Muscle of leg (tissue), 11 donors: Measurements from ENCODE around the gene IQSEC1. TPM values are rescaled to one million over a fixed set of nuclear protein-coding genes. Genes with fewer than 3 reads are reported as not detected.
A peak's percentile ranks its signal among the peaks of the same experiment; 100 is the strongest.

Experiments used
- DNase-seq: peaks from one replicate; pipeline ENCODE4 v3.0.0; 2013
- H3K27ac ChIP-seq: one replicate; pipeline ENCODE4 v1.5.1; 2013; ENCODE audit warnings: mild to moderate bottlenecking, low read length, control low read depth
- H3K27me3 ChIP-seq: one replicate; pipeline ENCODE4 v1.6.1; 2013; ENCODE audit warnings: low read length; ENCODE audit not compliant: control insufficient read depth, insufficient read depth
- H3K36me3 ChIP-seq: one replicate; pipeline ENCODE4 v1.6.1; 2013; ENCODE audit warnings: low read length; ENCODE audit not compliant: control insufficient read depth, insufficient read depth
- H3K4me1 ChIP-seq: one replicate; pipeline ENCODE4 v1.6.1; 2013; ENCODE audit warnings: low read length; ENCODE audit not compliant: control insufficient read depth, insufficient read depth
- H3K4me3 ChIP-seq: one replicate; pipeline ENCODE4 v1.5.1; 2013; ENCODE audit warnings: low read length, control low read depth
- H3K9me3 ChIP-seq: replicated peaks from 2 replicates; pipeline ENCODE4 v1.6.1; 2013; ENCODE audit warnings: low read depth, low read length; ENCODE audit not compliant: control insufficient read depth
- WGBS: methylation state at CpG from one replicate; pipeline ENCODE4 v1.1.5; 2013; ENCODE audit warnings: missing lambda C conversion rate; ENCODE audit not compliant: insufficient coverage; 5-methylcytosine and 5-hydroxymethylcytosine counted together
- polyA plus RNA-seq, 8 donors: library from polyadenylated mRNA; unstranded; fragments of 120-200 nt; gene quantifications; one replicate each; pipeline versions ENCODE4 v1.2.1 to v1.2.3, GENCODE V29; 2013; ENCODE audit warnings: inconsistent platforms in 1 of 8, low replicate concordance in 1 of 8; ENCODE audit not compliant: insufficient read length in 8 of 8, insufficient read depth in 1 of 8
- total RNA-seq: library from RNA; stranded (reverse); fragments of 120-200 nt; gene quantifications from one replicate; pipeline ENCODE4 v1.2.4, GENCODE V29; 2013

The IQSEC1 gene
- total and polyA plus RNA-seq, 9 donors: 25.1 to 48.3 (median 43.8) TPM

- 52% methylated on average over 13 of the region's 15 CpGs for WGBS
- Histone ChIP-seq H3K4me1 (peaks cover 81% of the 10 kb centered on the region), H3K9me3 (no peaks in the 10 kb centered on the region), H3K4me3 (no peak overlapping the region), H3K36me3 (peaks cover 30% of the 10 kb centered on the region), H3K27me3 (no peaks in the 10 kb centered on the region), H3K27ac (no peak overlapping the region)
- no peak for DNase-seq
These were observed 128.8 kb downstream of the IQSEC1 start for GRCh38 chr3:12944413-12944812.

- no peak overlapping the region for H3K4me3 ChIP-seq
- H3K4me1 ChIP-seq: peaks cover 81% of the 10 kb centered on the region
- WGBS: 84% methylated on average over 18 of the region's 22 CpGs
- no peak overlapping the region for H3K27ac ChIP-seq
- no peak for DNase-seq
- no peaks in the 10 kb centered on the region for H3K9me3 ChIP-seq
- no peaks in the 10 kb centered on the region for H3K27me3 ChIP-seq
- peaks cover 31% of the 10 kb centered on the region for H3K36me3 ChIP-seq
These were observed 129.9 kb downstream of the IQSEC1 start for GRCh38 chr3:12943124-12944021.

DNA sequence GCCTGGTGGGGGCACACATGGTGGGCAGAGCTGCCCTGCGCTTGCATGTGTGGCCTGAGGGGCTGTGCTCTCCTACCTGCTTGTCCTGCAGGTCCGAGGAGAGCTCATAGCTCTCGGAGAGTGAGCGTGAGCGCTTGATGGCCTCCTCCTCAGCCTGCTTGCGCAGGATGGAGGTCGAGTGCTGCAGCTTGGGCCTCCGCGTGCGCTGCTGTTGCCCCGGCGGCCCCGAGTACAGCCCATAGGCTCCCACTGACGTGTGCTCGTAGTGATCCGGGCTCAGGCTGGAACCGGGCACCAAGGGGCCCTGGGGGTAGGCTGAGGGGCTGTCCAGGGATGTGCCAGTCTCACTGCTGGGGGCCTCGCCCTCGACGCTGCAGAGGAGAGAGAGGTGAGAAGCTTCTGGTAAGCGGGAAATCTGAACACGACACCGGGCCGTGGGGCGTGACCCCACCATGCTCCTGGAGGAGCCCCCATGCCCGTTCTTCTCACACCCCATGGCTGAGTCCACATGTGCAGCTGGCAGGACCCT is 131.7 kb downstream of the IQSEC1 start:
- DNase-seq: no peak
- Histone ChIP-seq H3K27me3 (no peaks in the 10 kb centered on the region), H3K9me3 (no peaks in the 10 kb centered on the region), H3K4me1 (peaks cover 75% of the 10 kb centered on the region), H3K36me3 (peaks cover 39% of the 10 kb centered on the region), H3K4me3 (no peak overlapping the region), H3K27ac (no peak overlapping the region)
- WGBS: 95% methylated on average over 25 of the region's 26 CpGs

GRCh38 chr3:12940854-12941253 is 132.4 kb downstream of the IQSEC1 start:
- Histone ChIP-seq H3K27me3 (no peaks in the 10 kb centered on the region), H3K36me3 (peaks cover 46% of the 10 kb centered on the region), H3K9me3 (no peaks in the 10 kb centered on the region), H3K27ac (no peak overlapping the region), H3K4me3 (no peak overlapping the region), H3K4me1 (peaks cover 68% of the 10 kb centered on the region)
- 81% methylated on average over 3 of the region's 6 CpGs for WGBS
- no peak for DNase-seq

DNA sequence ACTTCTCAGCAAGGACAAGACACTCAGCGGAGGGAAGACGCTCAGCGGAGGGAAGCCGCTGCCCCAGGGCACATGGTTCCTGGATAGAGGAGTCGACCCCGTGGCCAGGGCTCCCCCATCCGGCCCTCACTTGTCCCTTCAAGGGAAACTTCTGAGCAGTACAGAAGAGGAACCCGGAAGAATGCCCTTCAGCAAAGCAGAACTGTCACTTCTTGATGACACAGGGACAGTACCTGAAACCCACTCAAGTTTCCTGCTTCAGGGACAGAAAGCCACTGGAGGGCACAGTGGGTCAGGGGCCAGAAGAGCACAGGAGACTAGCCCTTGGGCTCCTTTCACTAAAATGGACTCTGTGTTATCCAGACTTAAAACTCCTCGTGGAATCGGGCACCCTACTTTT is 134.1 kb downstream of the IQSEC1 start:
- Histone ChIP-seq H3K9me3 (no peaks in the 10 kb centered on the region), H3K27ac (no peak overlapping the region), H3K27me3 (no peaks in the 10 kb centered on the region), H3K4me3 (no peak overlapping the region), H3K36me3 (peaks cover 63% of the 10 kb centered on the region), H3K4me1 (peaks cover 67% of the 10 kb centered on the region)
- 84% methylated on average over 9 of the region's 10 CpGs for WGBS
- DNase-seq: no peak

- DNase-seq: peak; percentile 98
- H3K9me3 ChIP-seq: no peaks in the 10 kb centered on the region
- H3K27me3 ChIP-seq: no peaks in the 10 kb centered on the region
- H3K27ac ChIP-seq: peak overlapping the region; percentile 87
- WGBS: 5% methylated on average over 4 of the region's 10 CpGs
- no peak overlapping the region for H3K4me3 ChIP-seq
- peaks cover 71% of the 10 kb centered on the region for H3K36me3 ChIP-seq
- H3K4me1 ChIP-seq: peaks cover 67% of the 10 kb centered on the region
These were observed 134.9 kb downstream of the IQSEC1 start for GRCh38 chr3:12938258-12938711.

DNA sequence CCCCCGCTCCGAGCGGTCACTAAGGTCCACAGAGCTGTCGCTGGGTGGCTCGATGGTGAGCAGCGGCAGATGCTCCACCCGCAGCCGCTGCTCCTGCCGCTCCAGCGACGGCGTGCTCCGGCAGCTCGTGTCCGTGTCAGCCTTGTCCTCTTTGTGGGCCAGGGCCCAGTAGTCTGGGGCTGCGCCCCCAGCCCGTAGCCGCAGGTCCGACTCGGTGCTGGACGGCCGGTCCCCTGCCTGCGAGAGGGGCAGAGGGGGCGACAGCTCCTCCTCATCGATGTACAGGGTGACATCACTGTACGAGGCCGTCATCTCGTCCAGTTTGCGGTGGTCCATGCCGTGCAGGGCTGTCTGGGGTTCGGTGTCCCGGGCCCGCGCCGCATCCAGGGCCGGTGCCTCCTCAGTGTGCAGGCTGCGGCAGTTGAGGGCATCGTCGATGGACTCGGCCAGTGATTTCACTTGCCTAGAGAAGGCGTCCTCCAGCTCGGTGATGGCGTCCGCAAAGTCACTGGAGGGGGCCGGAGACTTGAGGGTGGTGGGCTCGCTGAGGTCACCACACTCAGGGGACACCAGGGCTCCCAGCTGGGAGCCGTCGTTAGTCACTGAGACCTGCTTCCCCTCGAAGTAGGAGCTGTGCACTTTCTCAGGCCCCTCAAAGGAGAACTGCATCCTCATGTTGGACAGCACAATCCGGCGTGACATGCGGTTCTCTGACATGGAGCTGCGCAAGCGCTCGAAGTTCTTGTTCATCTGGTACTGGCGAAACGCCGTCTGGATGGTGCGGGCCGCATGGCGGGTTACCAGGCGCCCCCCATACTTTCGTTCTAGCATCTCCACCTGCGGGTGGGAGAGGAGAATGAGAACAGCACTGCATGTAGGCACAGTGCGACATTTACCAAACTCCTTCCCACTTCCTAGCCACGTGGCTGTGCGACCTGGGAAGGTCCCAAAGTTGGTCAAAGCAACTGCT is 137.1 kb downstream of the IQSEC1 start:
- H3K27me3 ChIP-seq: no peaks in the 10 kb centered on the region
- H3K4me1 ChIP-seq: peaks cover 81% of the 10 kb centered on the region
- 95% methylated on average over 63 of the region's 67 CpGs for WGBS
- H3K4me3 ChIP-seq: no peak overlapping the region
- no peaks in the 10 kb centered on the region for H3K9me3 ChIP-seq
- no peak for DNase-seq
- peaks cover 73% of the 10 kb centered on the region for H3K36me3 ChIP-seq
- no peak overlapping the region for H3K27ac ChIP-seq

GRCh38 chr3:12935023-12935860 is 138.0 kb downstream of the IQSEC1 start:
- Histone ChIP-seq H3K27me3 (no peaks in the 10 kb centered on the region), H3K36me3 (peaks cover 74% of the 10 kb centered on the region), H3K27ac (peak overlapping the region; percentile 62), H3K9me3 (no peaks in the 10 kb centered on the region), H3K4me3 (no peak overlapping the region), H3K4me1 (peaks cover 77% of the 10 kb centered on the region)
- DNase-seq: no peak
- WGBS: 88% methylated on average over 37 of the region's 37 CpGs

DNA sequence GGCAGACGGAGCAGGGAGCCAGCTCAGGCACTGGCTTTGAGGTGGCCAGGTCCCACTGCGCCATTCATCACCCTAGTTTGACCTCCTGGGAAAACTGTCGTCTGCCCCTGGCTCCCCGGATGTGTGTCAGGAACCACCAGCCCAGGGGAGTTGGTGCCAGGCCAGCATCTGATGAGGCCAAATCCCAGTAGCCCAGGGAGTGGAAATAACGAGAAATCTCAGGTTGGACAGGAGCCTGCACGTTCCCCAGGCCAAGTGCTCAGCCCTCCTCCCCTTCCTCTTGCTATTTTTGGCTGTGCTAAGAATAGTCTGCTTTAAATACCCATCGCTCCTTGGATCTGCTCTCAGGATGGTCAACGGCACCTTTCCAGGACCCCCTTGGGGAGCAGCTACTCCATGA is 138.8 kb downstream of the IQSEC1 start:
- no peaks in the 10 kb centered on the region for H3K27me3 ChIP-seq
- H3K4me1 ChIP-seq: peaks cover 73% of the 10 kb centered on the region
- H3K27ac ChIP-seq: peak overlapping the region; percentile 80
- peaks cover 76% of the 10 kb centered on the region for H3K36me3 ChIP-seq
- 0% methylated on average over 6 of the region's 8 CpGs for WGBS
- DNase-seq: peak; percentile 83
- no peaks in the 10 kb centered on the region for H3K9me3 ChIP-seq
- H3K4me3 ChIP-seq: no peak overlapping the region
